ENCODE measurements around the gene SYT9.

DNA sequence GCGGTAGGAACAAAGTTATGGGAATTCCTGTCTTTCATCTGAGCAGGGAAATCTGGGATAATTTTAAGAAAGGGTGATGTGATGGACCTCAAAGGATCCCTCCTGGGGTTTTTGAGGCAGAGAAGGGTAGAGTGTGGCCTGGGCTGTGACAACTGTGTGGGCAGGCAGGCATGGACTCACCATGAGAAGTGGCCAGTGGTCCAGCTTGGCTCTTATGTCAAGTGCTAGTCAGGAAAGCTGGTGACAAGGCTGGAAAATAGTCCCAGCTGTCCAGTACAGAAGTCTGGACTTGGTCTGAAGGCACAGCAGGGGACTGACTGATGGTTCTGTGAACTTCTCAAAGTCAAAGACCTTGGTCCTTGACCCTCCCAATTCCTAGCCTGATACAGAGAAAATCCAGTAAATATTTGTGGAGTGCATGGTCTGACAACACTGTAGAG is 263.8 kb downstream of the SYT9 start:
- TF ChIP-seq POLR2A (IDR thresholded peaks at IDR 0.05) = no peak
- TF ChIP-seq, protein P1, sequence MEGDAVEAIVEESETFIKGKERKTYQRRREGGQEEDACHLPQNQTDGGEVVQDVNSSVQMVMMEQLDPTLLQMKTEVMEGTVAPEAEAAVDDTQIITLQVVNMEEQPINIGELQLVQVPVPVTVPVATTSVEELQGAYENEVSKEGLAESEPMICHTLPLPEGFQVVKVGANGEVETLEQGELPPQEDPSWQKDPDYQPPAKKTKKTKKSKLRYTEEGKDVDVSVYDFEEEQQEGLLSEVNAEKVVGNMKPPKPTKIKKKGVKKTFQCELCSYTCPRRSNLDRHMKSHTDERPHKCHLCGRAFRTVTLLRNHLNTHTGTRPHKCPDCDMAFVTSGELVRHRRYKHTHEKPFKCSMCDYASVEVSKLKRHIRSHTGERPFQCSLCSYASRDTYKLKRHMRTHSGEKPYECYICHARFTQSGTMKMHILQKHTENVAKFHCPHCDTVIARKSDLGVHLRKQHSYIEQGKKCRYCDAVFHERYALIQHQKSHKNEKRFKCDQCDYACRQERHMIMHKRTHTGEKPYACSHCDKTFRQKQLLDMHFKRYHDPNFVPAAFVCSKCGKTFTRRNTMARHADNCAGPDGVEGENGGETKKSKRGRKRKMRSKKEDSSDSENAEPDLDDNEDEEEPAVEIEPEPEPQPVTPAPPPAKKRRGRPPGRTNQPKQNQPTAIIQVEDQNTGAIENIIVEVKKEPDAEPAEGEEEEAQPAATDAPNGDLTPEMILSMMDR (IDR thresholded peaks at IDR 0.05 in 8 of 11, conservative IDR thresholded peaks at IDR 0.05 in 3 of 11) = no peak
- no peak for TF ChIP-seq POLR2AphosphoS5 (IDR thresholded peaks at IDR 0.05)
